Heart right ventricle (tissue), 16 donors: ENCODE results near the gene FBXO8. TPM values are rescaled to one million over a fixed set of nuclear protein-coding genes. Genes with fewer than 3 reads are reported as not detected.
"Not testable (repeated sequence)": the region's sequence is repeated elsewhere in the genome, so short reads cannot be mapped to it uniquely, and the experiment has no call there.

ENCODE experiments used
- ATAC-seq, 8 donors: fragments of 200-7000 bp; cut with Tn5 transposase; one replicate each; pipeline ENCODE4 v1.9.1; 2020; ENCODE audit warnings: mild to moderate bottlenecking in 8 of 8, moderate library complexity in 8 of 8, moderate number of reproducible peaks in 1 of 8
- DNase-seq, 2 donors: peaks; one replicate each; pipeline ENCODE4 v3.0.0-alpha.2; 2020
- H3K27ac ChIP-seq, 10 donors: fragments of 200-600 bp; sonication (generic) in 2 of 10; one replicate each; pipeline versions ENCODE4 v1.5.0 to v1.8.0; 2020 to 2022; ENCODE audit warnings: mild to moderate bottlenecking in 3 of 10
- H3K27me3 ChIP-seq, 7 donors: fragments of 200-600 bp; one replicate each; pipeline ENCODE4 v1.8.0; 2021 to 2022; ENCODE audit warnings: mild to moderate bottlenecking in 2 of 7
- H3K36me3 ChIP-seq, 9 donors: fragments of 200-600 bp; sonication (generic) in 1 of 9; one replicate each; pipeline versions ENCODE4 v1.5.0 to v1.8.0; 2020 to 2022; ENCODE audit warnings: mild to moderate bottlenecking in 2 of 9
- H3K4me1 ChIP-seq, 9 donors: fragments of 200-600 bp; sonication (generic) in 1 of 9; one replicate each; pipeline versions ENCODE4 v1.5.0 to v1.8.0; 2020 to 2022; ENCODE audit warnings: mild to moderate bottlenecking in 4 of 9
- H3K4me3 ChIP-seq, 10 donors: fragments of 200-600 bp; sonication (generic) in 2 of 10; one replicate each; pipeline versions ENCODE4 v1.5.0 to v1.8.0; 2020 to 2022; ENCODE audit warnings: mild to moderate bottlenecking in 7 of 10, moderate library complexity in 2 of 10
- H3K9me3 ChIP-seq, 11 donors: fragments of 200-600 bp in 10 of 11; sonication (generic) in 2 of 11; one replicate each; pipeline versions ENCODE4 v1.5.0 to v1.8.0; 2013 to 2022; ENCODE audit warnings: mild to moderate bottlenecking in 2 of 11, control low read depth in 1 of 11, moderate library complexity in 1 of 11
- WGBS, 2 donors: extraction: QIAGEN DNeasy Blood & Tissue Kit; methylation state at CpG; one replicate each; pipeline ENCODE4 v1.1.7; 2013; ENCODE audit warnings: inconsistent platforms in 1 of 2; 5-methylcytosine and 5-hydroxymethylcytosine counted together
- intact Hi-C, 10 donors: fragments of 100-400 bp; cut with DNase I; formaldehyde crosslinking; loops; one replicate each; pipeline versions ENCODE4 v1.11.1 to v1.14.2; 2022
- polyA plus RNA-seq, 2 donors: library from polyadenylated mRNA; stranded (reverse); fragments of 200-250 nt; gene quantifications; one replicate each; pipeline ENCODE4 v1.2.3, GENCODE V29; 2013
- total RNA-seq, 10 donors: library from RNA; stranded (reverse); fragmentation: NEBNext Ultra II Directional in 3 of 10; extraction: Animal tissue kit (Norgen Biotek cat#: 25700) in 3 of 10; gene quantifications; one replicate each; pipeline versions ENCODE4 v1.2.1 to v1.2.4, GENCODE V29; 2021 to 2023
- TF ChIP-seq, protein P1 (sequence below), 9 donors: fragments of 200-600 bp; sonication (generic) in 2 of 9; IDR thresholded peaks; one replicate each; pipeline versions ENCODE4 v1.5.0 to v1.8.0; 2021 to 2022; ENCODE audit warnings: antibody characterized with exemption in 9 of 9, mild to moderate bottlenecking in 5 of 9, moderate library complexity in 1 of 9
- donor health status: Arrhythmogenic right ventricular cardiomyopathy.
- donor health status: ischemic (EF 13 %, LVEDD 7.1; RV severe dilation, severe dysfunction).
- donor health status: healthy with polysubstance abuse.
- donor health status: DM: no; HTN: yes; CAD: no.
- donor health status: DM: no; HTN: no; CAD: no.
- donor health status: ischemic (EF 25% LVEDD 6.9; RV normal size, moderate dysfunction).
- donor health status: ischemic (EF 25% LVEDD 5.7; RV mildly dilated, moderate dysfunction).
- donor health status: healthy.
- donor health status: DM: yes; HTN: yes; CAD: no.
- donor health status: Ischemic cardiomyopathy.
- donor health status: ischemic (EF 35%, LVEDD 5.7; RV mildly dilated, moderate dysfunction).
- donor health status: nonischemic (EF 11% LVEDD 7.7; RV severe dilation, severe dysfunction).
- donor health status: DM: yes; HTN: yes; CAD: no.
- donor health status: PGD.
- donor health status: ischemic (EF 29% LVEDD 5.4; RV normal size, mild dysfunction).
- donor health status: nonischemic (EF 23%, LVEDD 6.1; RV moderate dilation, normal function).

Gene FBXO8
- total and polyA plus RNA-seq, 12 donors: 18.3 to 40.0 (median 27.4) TPM

DNA sequence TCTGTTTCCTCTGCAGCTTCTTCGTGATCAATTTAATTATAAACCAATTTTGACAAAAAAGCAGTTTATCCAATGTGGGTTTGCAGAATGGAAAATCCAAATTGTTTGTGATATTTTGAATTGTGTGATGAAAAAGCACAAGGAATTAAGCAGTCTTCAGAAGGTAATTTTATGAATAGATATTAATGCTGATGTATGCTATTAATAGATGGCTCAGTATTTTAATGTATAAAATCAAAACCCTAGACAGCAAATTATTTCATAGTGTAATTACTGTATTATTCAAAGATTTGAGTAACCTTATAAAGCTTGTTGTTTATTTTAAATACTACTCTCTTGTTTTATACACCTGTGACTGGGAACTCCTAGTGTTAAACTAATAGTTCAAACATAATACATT, 20.2 kb upstream of the FBXO8 start:
- H3K36me3 ChIP-seq: peaks cover 0 to 100% (median 40%) of the 10 kb centered on the region in 9 donors
- WGBS, 2 donors: 98 to 100% methylated on average over 1 of the region's 1 CpG
- ATAC-seq: no peak
- DNase-seq: no peak
- no peaks in the 10 kb centered on the region for H3K9me3 ChIP-seq
- no peaks in the 10 kb centered on the region for H3K4me1 ChIP-seq
- H3K27me3 ChIP-seq: no peaks in the 10 kb centered on the region
- no peak overlapping the region for H3K4me3 ChIP-seq
- no peak overlapping the region for H3K27ac ChIP-seq
- TF ChIP-seq, protein P1, sequence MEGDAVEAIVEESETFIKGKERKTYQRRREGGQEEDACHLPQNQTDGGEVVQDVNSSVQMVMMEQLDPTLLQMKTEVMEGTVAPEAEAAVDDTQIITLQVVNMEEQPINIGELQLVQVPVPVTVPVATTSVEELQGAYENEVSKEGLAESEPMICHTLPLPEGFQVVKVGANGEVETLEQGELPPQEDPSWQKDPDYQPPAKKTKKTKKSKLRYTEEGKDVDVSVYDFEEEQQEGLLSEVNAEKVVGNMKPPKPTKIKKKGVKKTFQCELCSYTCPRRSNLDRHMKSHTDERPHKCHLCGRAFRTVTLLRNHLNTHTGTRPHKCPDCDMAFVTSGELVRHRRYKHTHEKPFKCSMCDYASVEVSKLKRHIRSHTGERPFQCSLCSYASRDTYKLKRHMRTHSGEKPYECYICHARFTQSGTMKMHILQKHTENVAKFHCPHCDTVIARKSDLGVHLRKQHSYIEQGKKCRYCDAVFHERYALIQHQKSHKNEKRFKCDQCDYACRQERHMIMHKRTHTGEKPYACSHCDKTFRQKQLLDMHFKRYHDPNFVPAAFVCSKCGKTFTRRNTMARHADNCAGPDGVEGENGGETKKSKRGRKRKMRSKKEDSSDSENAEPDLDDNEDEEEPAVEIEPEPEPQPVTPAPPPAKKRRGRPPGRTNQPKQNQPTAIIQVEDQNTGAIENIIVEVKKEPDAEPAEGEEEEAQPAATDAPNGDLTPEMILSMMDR (IDR thresholded peaks at IDR 0.05): no peak
- intact Hi-C loops: no loop called here

DNA sequence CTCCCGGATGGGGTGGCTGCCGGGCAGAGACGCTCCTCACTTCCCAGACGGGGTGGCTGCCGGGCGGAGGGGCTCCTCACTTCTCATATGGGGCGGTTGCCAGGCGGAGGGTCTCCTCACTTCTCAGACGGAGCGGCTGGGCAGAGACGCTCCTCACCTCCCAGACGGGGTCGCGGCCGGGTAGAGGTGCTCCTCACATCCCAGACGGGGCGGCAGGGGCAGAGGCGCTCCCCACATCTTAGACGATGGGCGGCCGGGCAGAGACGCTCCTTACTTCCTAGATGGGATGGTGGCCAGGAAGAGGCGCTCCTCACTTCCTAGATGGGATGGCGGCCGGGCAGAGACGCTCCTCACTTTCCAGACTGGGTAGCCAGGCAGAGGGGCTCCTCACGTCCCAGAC, 11.7 kb upstream of the FBXO8 start:
- Histone ChIP-seq H3K9me3 (peaks cover 0 to 33% (median 20%) of the 10 kb centered on the region in 11 donors), H3K36me3 (peaks cover 0 to 40% (median 15%) of the 10 kb centered on the region in 9 donors)
- not testable (repeated sequence) for H3K27ac ChIP-seq, H3K4me3 ChIP-seq, ATAC-seq, H3K27me3 ChIP-seq, H3K4me1 ChIP-seq, DNase-seq
- WGBS, 2 donors: 96 to 97% methylated on average over 17 to 26 of the region's 27 CpGs
- intact Hi-C loops: loop anchor here in 1 of 10 donors (10.0 kb wide), 1 partner anchor 50 kb away; no protein-coding TSS in a partner anchor

DNA sequence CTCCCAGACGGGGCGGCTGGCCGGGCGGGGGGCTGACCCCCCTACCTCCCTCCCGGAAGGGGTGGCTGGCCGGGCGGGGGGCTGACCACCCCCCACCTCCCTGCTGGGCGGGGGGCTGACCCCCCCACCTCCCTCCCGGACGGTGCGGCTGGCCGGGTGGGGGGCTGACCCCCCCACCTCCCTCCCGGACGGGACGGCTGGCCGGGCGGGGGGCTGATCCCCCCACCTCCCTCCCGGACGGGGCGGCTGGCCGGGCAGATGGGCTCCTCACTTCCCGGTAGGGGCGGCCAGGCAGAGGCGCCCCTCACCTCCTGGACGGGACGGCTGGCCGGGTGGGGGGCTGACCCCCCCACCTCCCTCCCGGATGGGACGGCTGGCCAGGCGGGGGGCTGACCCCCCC, 11.2 kb upstream of the FBXO8 start:
- Histone ChIP-seq H3K9me3 (peaks cover 0 to 33% (median 20%) of the 10 kb centered on the region in 11 donors), H3K36me3 (peaks cover 0 to 35% (median 10%) of the 10 kb centered on the region in 9 donors)
- not testable (repeated sequence) for H3K27ac ChIP-seq, H3K27me3 ChIP-seq, H3K4me3 ChIP-seq, H3K4me1 ChIP-seq, ATAC-seq, DNase-seq
- intact Hi-C loops: loop anchor here in 1 of 10 donors (10.0 kb wide), 1 partner anchor 50 kb away; no protein-coding TSS in a partner anchor
- WGBS, 2 donors: 97% methylated on average over 19 to 30 of the region's 30 CpGs

DNA sequence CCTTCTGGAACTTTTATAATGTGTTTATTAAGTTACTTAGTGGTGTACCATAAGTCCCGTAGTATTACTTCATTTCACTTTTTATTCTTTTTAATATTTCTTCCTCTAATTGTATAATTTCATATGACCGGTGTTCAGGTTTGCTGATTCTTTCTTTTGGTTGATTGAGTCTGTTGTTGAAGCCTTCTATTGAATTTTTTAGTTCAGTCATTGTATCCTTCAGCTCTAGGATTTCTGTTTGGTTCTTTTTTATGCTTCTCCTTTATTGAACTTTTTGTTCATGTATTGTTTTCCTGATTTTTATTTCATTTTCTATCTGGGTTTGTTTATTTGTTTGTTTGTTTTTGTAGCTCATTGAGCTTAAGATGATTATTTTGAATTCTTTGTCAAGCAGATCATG, 9.0 kb upstream of the FBXO8 start:
- intact Hi-C loops: loop anchor here in 1 of 10 donors (10.0 kb wide), 1 partner anchor 48 kb away; no protein-coding TSS in a partner anchor
- Histone ChIP-seq H3K4me3 (no peak overlapping the region), H3K4me1 (no peaks in the 10 kb centered on the region), H3K27ac (no peak overlapping the region), H3K27me3 (no peaks in the 10 kb centered on the region), H3K9me3 (peaks cover 0 to 33% (median 20%) of the 10 kb centered on the region in 11 donors), H3K36me3 (peaks cover 0 to 21% (median 4%) of the 10 kb centered on the region in 9 donors)
- WGBS, 2 donors: 98% methylated on average over 2 of the region's 2 CpGs
- ATAC-seq: no peak
- DNase-seq: no peak
- TF ChIP-seq, protein P1 (IDR thresholded peaks at IDR 0.05): no peak

GRCh38 chr4:174286870-174287269, 3.4 kb upstream of the FBXO8 start:
- 91 to 96% methylated on average over 3 of the region's 3 CpGs for WGBS, 2 donors
- no peak for DNase-seq
- Histone ChIP-seq H3K4me1 (peaks cover 5 to 31% (median 25%) of the 10 kb centered on the region in 9 donors), H3K36me3 (peaks cover 0 to 2% (median 1%) of the 10 kb centered on the region in 9 donors), H3K4me3 (no peak overlapping the region), H3K9me3 (peaks cover 0 to 15% (median 3%) of the 10 kb centered on the region in 11 donors), H3K27ac (no peak overlapping the region), H3K27me3 (no peaks in the 10 kb centered on the region)
- no peak for ATAC-seq
- TF ChIP-seq, protein P1 (IDR thresholded peaks at IDR 0.05): no peak
- intact Hi-C loops: no loop called here
